Transverse colon (tissue), 4 donors: ENCODE measurements around the gene ARHGAP42.

Experiments
- EP300 ChIP-seq: sonication (generic); formaldehyde crosslinking; IDR thresholded peaks from one replicate; pipeline ENCODE4 v1.6.1; 2017; ENCODE audit warnings: antibody characterized with exemption, low read depth
- POLR2AphosphoS5 ChIP-seq, 3 donors: sonication (generic); formaldehyde crosslinking; IDR thresholded peaks; one replicate each; pipeline ENCODE4 v1.6.1; 2016; ENCODE audit warnings: antibody characterized with exemption in 3 of 3
- TF ChIP-seq, protein P1 (sequence below), 5 experiments: fragments of 200-600 bp in 3 of 5; fragments of 450-650 bp in 2 of 5; sonication (generic) in 3 of 5; IDR thresholded peaks; 1 replicate in 2 of 5; 2 replicates in 3 of 5; pipeline ENCODE4 v1.5.1; 2016 to 2017; ENCODE audit warnings: antibody characterized with exemption in 5 of 5, inconsistent platforms in 3 of 5, mild to moderate bottlenecking in 2 of 5, moderate library complexity in 1 of 5

DNA sequence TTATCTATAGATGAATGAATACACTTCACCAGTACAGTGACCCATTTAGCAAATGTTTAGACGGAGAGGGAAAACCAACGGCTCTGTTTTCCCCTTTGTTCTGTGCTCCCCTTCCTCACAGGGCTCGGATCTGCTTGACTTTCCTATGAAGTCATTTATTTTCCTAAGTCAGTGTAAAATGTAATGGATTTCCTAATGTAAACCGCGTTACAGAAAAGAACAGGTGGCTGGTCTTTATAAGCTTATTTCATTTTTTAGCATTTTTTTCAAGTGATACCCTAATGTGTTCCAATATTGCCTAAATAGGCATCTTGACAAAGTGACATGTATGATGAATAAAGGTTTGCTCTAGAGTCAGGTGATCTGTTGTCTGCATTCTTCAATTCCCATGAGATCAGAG is 235.0 kb downstream of the ARHGAP42 start:
- TF ChIP-seq, protein P1, sequence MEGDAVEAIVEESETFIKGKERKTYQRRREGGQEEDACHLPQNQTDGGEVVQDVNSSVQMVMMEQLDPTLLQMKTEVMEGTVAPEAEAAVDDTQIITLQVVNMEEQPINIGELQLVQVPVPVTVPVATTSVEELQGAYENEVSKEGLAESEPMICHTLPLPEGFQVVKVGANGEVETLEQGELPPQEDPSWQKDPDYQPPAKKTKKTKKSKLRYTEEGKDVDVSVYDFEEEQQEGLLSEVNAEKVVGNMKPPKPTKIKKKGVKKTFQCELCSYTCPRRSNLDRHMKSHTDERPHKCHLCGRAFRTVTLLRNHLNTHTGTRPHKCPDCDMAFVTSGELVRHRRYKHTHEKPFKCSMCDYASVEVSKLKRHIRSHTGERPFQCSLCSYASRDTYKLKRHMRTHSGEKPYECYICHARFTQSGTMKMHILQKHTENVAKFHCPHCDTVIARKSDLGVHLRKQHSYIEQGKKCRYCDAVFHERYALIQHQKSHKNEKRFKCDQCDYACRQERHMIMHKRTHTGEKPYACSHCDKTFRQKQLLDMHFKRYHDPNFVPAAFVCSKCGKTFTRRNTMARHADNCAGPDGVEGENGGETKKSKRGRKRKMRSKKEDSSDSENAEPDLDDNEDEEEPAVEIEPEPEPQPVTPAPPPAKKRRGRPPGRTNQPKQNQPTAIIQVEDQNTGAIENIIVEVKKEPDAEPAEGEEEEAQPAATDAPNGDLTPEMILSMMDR (IDR thresholded peaks at IDR 0.05), result no peak
- no peak for TF ChIP-seq POLR2AphosphoS5 (IDR thresholded peaks at IDR 0.05)
- no peak for TF ChIP-seq EP300
